HuH-7.5 (cell line): ENCODE data around the gene ADAMTSL1.

Experiments
- DNase-seq: peaks from one replicate; pipeline ENCODE4 v3.0.0; 2011; ENCODE audit warnings: low spot score

ADAMTSL1 gene

GRCh38 chr9:18703151-18703900 lies 229.4 kb downstream of the ADAMTSL1 start:
- no peak for DNase-seq

DNA sequence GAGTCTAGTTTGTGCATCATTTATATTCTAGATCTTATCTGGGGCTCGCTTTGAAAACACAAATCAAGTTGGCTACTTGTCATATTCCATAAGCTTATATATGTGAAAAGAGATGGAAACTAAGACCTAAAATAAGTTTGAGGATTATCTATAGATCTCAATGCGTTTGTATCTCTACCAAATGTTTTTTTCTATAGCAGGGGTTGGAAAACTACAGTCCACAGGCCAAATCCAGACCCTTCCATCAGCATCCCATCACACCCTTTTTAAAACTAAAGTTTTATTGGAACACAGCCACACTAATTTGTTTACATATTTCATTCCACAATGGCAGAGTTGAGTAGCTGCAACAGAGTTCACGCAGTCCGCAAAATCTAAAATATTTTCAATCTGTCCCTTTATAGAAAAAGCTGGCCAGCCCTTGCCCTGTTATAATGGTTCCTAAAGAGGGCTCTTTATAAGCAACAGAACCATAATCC lies 230.0 kb downstream of the ADAMTSL1 start:
- no peak for DNase-seq

GRCh38 chr9:18705796-18706392 lies 231.9 kb downstream of the ADAMTSL1 start:
- no peak for DNase-seq

GRCh38 chr9:18706648-18707047 lies 232.7 kb downstream of the ADAMTSL1 start:
- no peak for DNase-seq

GRCh38 chr9:18707061-18707461 lies 233.1 kb downstream of the ADAMTSL1 start:
- DNase-seq = no peak

DNA sequence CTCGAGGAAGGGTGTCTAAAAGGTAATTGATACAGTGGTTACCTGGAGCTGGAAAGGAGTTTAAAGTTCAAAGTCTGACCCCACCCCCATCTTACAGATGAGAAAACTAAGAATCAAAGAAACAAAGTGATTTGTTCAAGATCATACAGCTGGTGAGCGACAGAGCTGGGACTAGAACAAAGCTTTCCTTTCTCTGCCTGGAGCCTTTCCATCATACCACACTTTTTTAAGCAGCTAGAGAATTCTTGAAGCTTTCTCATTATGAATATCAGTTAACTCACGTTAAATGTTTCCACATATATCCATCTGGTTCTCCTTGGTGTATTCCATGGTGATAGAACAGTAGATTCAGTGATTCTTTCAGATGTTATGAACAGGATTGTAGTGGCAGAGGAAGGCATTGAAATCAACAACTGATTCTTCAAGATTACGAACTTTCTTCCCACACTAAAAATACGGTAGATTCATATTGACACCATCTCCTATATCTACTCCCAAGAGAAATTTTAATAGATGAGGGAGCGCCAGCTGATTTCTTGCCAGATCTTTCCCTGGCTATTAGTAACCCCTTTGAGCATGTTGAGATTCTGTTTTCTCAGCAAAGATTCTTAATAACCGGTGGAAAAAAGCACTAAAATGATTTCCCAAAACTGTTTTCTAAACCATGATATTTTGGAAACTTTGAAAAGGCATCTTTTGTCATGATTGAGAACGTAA lies 233.7 kb downstream of the ADAMTSL1 start:
- DNase-seq = no peak

- no peak for DNase-seq
Observed at GRCh38 chr9:18708429-18708828, 234.5 kb downstream of the ADAMTSL1 start.

DNA sequence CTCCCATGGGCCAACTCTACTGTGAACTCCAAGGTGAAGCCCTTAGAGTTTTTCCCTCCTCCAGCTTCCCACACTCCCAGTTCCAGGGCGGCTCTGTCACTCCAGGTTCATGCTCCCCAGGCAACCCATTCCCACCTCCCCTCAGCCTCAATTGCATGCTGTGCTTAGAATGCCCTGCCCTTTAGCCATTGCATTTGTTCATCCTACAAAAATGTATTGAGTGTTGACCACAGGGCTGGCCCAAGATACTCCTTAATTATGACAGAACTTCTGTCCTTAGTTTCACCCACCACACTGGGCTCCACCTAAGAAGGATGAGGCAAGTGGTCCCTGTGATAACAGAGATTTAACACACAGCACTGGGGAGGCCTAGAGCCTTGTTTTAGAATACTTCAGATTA lies 236.1 kb downstream of the ADAMTSL1 start:
- DNase-seq = no peak

- DNase-seq = no peak
Observed at GRCh38 chr9:18717759-18718158, 243.8 kb downstream of the ADAMTSL1 start.

- no peak for DNase-seq
Observed at GRCh38 chr9:18718393-18718792, 244.4 kb downstream of the ADAMTSL1 start.

DNA sequence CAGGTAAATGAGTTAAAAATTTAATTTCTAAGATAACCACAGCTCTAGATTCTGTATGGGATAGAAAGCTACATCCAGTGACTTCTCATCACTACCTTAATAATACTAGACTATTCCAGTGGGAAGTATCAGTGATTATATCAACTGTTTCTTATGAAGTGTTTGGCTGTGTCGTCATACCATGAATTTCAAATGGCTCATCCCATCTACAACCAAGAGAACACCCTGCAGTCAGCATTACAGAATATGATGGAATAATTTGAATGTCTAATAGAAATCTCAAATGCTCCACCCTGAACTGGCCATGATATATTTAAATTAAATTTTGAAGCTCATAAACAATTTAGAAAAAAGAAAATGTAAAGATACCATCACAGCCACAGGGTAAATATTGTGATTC lies 245.0 kb downstream of the ADAMTSL1 start:
- DNase-seq = no peak

DNA sequence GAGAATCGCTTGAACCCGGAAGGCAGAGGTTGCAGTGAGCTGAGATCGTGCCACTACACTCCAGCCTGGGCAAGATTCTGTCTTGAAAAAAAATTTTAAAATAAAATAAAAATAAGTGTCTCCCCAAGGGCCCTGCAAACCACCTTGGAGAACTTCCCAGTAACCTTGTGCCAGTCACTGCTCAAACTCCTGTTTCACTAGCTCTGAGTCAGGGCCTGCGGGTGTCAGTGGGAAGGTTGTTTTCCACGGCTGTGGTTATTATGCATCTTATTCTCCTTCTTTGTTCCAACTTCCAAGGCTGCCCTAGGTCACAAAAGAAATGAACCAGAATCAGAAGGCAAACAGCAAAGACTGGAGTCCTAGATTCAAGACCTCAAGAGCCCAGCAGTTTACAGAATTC lies 246.7 kb downstream of the ADAMTSL1 start:
- DNase-seq = no peak

- DNase-seq = no peak
Observed at GRCh38 chr9:18721267-18721994, 247.5 kb downstream of the ADAMTSL1 start.

- DNase-seq = no peak
Observed at GRCh38 chr9:18721995-18722310, 248.0 kb downstream of the ADAMTSL1 start.

DNA sequence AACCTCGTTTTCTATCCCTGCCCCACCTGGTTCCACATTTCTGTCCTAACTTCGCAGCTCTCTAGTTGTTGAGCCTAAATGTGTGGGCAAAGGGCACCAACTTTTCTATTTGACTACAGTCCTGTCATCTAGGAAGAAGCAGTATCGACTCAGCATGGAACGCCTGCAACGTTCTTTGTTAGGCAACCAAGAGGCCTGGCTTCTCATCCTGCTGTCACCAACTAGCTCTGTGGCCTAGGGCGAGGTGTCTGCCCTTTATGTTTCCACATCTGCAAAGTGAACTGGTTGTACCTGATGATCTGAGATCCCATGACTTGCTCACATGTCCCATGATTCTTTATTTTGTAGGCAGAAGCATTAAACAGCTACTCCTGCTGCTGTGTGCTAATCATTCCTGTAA lies 248.9 kb downstream of the ADAMTSL1 start:
- DNase-seq = no peak

GRCh38 chr9:18723366-18723765 lies 249.4 kb downstream of the ADAMTSL1 start:
- DNase-seq = no peak

DNA sequence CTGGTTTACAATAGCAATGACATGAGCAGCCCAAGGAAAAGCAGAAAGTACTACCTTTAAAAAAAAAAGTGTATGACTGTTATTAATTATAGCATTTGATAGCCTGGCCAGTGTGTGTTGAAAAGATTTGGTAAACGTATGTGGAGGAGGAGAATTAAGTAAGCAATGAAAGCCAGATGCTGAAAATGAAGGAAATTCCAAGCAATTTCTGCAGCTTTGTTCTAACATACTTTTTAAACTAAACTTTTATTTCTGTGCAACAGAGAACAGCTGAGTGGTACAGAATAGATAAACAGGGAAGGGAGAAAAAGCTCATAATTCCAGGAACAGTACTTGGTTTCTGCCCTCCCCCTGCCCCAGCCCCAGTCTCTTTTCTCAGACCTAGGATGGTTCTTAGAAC lies 252.6 kb downstream of the ADAMTSL1 start:
- no peak for DNase-seq

DNA sequence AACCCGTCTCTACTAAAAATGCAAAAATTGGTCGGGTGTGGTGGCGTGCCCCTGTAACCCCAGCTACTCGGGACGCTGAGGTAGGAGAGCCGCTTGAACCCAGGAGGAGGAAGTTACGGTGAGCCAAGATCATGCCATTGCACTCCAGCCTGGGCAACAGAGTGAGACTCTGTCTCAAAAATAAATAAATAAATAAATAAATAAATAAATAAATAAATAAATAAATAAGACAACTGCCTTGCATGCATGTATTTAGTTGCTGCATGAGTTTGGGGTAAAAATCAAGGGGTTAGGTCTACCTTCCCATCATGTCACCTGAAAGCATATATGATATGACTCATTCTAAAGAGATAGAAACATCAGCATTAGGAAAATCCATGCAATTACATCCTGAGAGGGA lies 254.0 kb downstream of the ADAMTSL1 start:
- DNase-seq = no peak

DNA sequence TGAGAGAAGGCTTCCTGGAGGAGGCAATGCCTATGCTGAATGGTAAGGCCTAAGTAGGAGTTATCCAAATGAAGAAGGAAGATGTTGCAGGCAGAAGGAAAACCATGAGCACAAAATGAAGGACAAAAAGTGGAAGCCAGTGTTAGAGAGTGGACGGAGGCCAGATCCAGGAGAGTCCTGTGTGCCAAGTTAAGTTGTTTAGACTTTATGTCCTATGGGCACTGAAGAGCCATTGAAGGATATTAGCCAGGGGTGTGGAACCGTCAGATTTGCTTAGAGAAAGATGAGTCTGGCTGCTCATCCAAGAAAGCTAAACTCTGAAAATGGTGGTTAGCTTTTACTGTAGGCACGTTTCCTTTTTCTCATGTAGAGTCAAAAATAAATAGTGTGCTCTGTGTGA lies 254.7 kb downstream of the ADAMTSL1 start:
- no peak for DNase-seq

DNA sequence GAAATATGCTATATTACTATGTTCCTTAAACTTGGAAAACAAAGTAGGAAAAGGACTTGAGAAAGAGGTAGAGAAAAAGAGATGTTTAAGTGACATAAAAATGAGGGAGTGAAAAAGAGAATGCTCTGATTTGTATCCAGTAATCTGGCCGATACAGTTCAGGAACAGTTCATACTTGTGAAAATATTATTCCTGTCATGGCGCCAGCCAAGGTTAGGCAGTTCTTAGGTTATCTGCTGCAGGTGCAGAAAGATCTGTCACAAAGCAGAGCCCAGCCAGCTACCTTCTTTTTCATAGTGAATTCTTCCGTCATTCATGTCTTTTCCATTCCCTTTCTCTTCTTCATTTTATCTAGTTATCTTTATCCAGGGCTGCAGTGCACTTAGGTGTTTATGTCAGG lies 256.3 kb downstream of the ADAMTSL1 start:
- no peak for DNase-seq

DNA sequence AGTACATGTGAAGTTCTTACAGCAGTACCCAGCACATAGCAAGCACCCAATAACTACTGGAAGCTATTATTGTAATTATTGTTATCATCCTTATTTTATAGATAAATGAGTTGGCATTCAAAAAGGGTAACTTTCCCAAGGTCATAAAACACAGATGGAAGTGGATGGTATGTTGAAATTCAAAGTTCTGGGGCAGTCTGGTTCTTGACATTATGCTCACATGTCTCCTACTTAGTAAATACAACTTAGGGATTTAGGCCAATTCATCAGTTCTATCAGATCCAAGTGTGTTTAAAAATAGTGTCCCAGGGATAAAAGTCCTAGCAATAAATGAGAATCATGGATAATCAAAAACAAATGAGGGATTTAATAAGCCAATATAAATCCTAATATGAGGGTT lies 265.2 kb downstream of the ADAMTSL1 start:
- no peak for DNase-seq

- no peak for DNase-seq
Observed at GRCh38 chr9:18739641-18740318, 265.8 kb downstream of the ADAMTSL1 start.
